ENCODE measurements around the gene ASTN2.

DNA sequence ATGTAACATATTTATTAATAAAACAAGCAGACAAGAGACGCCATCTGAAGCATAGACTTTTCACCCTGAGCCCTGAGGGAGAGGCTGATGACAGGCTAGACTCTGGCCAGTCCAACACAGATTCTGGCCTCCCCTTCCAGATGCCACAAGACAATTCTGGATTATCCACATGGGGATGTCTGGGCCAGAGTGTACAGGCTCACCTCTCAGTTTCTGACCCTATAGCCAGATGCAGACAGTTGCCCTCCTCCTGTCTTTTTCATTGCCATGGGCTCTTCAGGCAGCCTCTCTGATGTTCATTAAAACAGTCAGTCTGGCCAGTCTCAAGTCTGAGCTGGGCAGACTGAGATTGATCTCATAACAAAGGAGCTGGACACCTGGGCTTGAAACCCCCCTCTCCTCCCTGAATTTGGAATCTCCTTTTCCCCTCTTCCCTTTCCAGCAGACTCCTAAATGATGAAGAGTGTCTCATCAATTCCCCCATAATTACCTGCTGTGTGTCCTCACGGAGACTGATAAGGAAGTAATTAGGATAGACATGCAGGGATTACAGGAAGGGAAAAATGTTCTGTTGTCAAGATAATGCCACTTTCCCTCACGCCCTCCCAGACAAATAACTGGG is 89.6 kb downstream of the ASTN2 start:
- TF ChIP-seq, protein P1, sequence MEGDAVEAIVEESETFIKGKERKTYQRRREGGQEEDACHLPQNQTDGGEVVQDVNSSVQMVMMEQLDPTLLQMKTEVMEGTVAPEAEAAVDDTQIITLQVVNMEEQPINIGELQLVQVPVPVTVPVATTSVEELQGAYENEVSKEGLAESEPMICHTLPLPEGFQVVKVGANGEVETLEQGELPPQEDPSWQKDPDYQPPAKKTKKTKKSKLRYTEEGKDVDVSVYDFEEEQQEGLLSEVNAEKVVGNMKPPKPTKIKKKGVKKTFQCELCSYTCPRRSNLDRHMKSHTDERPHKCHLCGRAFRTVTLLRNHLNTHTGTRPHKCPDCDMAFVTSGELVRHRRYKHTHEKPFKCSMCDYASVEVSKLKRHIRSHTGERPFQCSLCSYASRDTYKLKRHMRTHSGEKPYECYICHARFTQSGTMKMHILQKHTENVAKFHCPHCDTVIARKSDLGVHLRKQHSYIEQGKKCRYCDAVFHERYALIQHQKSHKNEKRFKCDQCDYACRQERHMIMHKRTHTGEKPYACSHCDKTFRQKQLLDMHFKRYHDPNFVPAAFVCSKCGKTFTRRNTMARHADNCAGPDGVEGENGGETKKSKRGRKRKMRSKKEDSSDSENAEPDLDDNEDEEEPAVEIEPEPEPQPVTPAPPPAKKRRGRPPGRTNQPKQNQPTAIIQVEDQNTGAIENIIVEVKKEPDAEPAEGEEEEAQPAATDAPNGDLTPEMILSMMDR (IDR thresholded peaks at IDR 0.05; ENCODE audit: low read depth, low read length, missing input control): no peak
- TF ChIP-seq, protein P2, sequence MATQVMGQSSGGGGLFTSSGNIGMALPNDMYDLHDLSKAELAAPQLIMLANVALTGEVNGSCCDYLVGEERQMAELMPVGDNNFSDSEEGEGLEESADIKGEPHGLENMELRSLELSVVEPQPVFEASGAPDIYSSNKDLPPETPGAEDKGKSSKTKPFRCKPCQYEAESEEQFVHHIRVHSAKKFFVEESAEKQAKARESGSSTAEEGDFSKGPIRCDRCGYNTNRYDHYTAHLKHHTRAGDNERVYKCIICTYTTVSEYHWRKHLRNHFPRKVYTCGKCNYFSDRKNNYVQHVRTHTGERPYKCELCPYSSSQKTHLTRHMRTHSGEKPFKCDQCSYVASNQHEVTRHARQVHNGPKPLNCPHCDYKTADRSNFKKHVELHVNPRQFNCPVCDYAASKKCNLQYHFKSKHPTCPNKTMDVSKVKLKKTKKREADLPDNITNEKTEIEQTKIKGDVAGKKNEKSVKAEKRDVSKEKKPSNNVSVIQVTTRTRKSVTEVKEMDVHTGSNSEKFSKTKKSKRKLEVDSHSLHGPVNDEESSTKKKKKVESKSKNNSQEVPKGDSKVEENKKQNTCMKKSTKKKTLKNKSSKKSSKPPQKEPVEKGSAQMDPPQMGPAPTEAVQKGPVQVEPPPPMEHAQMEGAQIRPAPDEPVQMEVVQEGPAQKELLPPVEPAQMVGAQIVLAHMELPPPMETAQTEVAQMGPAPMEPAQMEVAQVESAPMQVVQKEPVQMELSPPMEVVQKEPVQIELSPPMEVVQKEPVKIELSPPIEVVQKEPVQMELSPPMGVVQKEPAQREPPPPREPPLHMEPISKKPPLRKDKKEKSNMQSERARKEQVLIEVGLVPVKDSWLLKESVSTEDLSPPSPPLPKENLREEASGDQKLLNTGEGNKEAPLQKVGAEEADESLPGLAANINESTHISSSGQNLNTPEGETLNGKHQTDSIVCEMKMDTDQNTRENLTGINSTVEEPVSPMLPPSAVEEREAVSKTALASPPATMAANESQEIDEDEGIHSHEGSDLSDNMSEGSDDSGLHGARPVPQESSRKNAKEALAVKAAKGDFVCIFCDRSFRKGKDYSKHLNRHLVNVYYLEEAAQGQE (IDR thresholded peaks at IDR 0.05): no peak
- TF ChIP-seq RAD21 (IDR thresholded peaks at IDR 0.05) (no peak), SP1 (IDR thresholded peaks at IDR 0.05) (no peak), HNF4A (conservative IDR thresholded peaks at IDR 0.05) (no peak)

Data from liver (tissue), 3 donors.